Activated naive CD4-positive, alpha-beta T cell treated with anti-CD3 and anti-CD28 coated beads, Interleukin-2, amount 50 U/mL, for 72 hours (primary cell): Measurements from ENCODE around the gene SRPRB. TPM values are rescaled to one million over a fixed set of nuclear protein-coding genes. Genes with fewer than 3 reads are reported as not detected.
"Not testable (repeated sequence)": the region's sequence is repeated elsewhere in the genome, so short reads cannot be mapped to it uniquely, and the experiment has no call there.

Experiments
- ATAC-seq, 2 donors: fragments of 150-1000 bp; cut with Tn5 transposase; 2 replicates each; pipeline ENCODE4 v1.10.0; 2021; ENCODE audit warnings: mild to moderate bottlenecking in 2 of 2, moderate library complexity in 2 of 2
- DNase-seq, 2 donors: peaks; one replicate each; pipeline ENCODE4 v3.0.0; 2021 to 2022; ENCODE audit warnings: low spot score in 2 of 2
- H3K27ac Mint-ChIP-seq, 2 donors: one replicate each; pipeline ENCODE4 v1.8.0; 2022; ENCODE audit warnings: mild to moderate bottlenecking in 2 of 2, mixed read lengths in 2 of 2
- H3K36me3 Mint-ChIP-seq, 2 donors: one replicate each; pipeline ENCODE4 v1.8.0; 2022; ENCODE audit warnings: mixed read lengths in 2 of 2
- H3K9me3 Mint-ChIP-seq, 2 donors: one replicate each; pipeline ENCODE4 v1.8.0; 2022; ENCODE audit warnings: mixed read lengths in 2 of 2
- total RNA-seq, 2 donors: library from RNA; stranded (reverse); gene quantifications; one replicate each; pipeline ENCODE4 v1.2.3, GENCODE V29; 2022

The SRPRB gene
- total RNA-seq, 2 donors from 2014 or later: 30.6 to 50.1 TPM

GRCh38 chr3:133775309-133775708, 30.3 kb upstream of the SRPRB start:
- Mint-ChIP-seq H3K36me3 (no peaks in the 10 kb centered on the region), H3K27ac (no peak overlapping the region), H3K9me3 (no peaks in the 10 kb centered on the region)
- ATAC-seq: no peak
- DNase-seq: no peak

- no peaks in the 10 kb centered on the region for H3K9me3 Mint-ChIP-seq
- ATAC-seq (no peak), DNase-seq (no peak)
- no peaks in the 10 kb centered on the region for H3K36me3 Mint-ChIP-seq
- H3K27ac Mint-ChIP-seq: peak overlapping the region in 1 of 2 donors; percentile 51
Observed at GRCh38 chr3:133775835-133776234, 29.8 kb upstream of the SRPRB start.

- Mint-ChIP-seq H3K9me3 (no peaks in the 10 kb centered on the region), H3K27ac (no peak overlapping the region), H3K36me3 (no peaks in the 10 kb centered on the region)
- no peak for DNase-seq
- ATAC-seq: no peak
Observed at GRCh38 chr3:133776794-133777438, 28.7 kb upstream of the SRPRB start.

- no peaks in the 10 kb centered on the region for H3K36me3 Mint-ChIP-seq
- H3K9me3 Mint-ChIP-seq: no peaks in the 10 kb centered on the region
- DNase-seq (no peak), ATAC-seq (no peak)
- H3K27ac Mint-ChIP-seq: no peak overlapping the region
Observed at GRCh38 chr3:133777807-133778568, 27.6 kb upstream of the SRPRB start.

GRCh38 chr3:133779626-133780203, 25.9 kb upstream of the SRPRB start:
- DNase-seq: no peak
- ATAC-seq: no peak
- Mint-ChIP-seq H3K36me3 (no peaks in the 10 kb centered on the region), H3K9me3 (no peaks in the 10 kb centered on the region), H3K27ac (no peak overlapping the region)

GRCh38 chr3:133780756-133781155, 24.9 kb upstream of the SRPRB start:
- not testable (repeated sequence) for H3K36me3 Mint-ChIP-seq, H3K9me3 Mint-ChIP-seq, DNase-seq, ATAC-seq, H3K27ac Mint-ChIP-seq

GRCh38 chr3:133781570-133781969, 24.0 kb upstream of the SRPRB start:
- Mint-ChIP-seq H3K36me3 (no peaks in the 10 kb centered on the region), H3K9me3 (no peaks in the 10 kb centered on the region), H3K27ac (no peak overlapping the region)
- ATAC-seq (no peak), DNase-seq (no peak)

- Mint-ChIP-seq H3K27ac (no peak overlapping the region), H3K36me3 (no peaks in the 10 kb centered on the region), H3K9me3 (no peaks in the 10 kb centered on the region)
- ATAC-seq (no peak), DNase-seq (no peak)
Observed at GRCh38 chr3:133782454-133782853, 23.2 kb upstream of the SRPRB start.

- no peak for ATAC-seq
- DNase-seq: no peak
Observed at GRCh38 chr3:133783762-133784161, 21.9 kb upstream of the SRPRB start.

GRCh38 chr3:133788024-133788423, 17.6 kb upstream of the SRPRB start:
- Mint-ChIP-seq H3K9me3 (peaks cover 6 to 7% of the 10 kb centered on the region in 2 donors), H3K36me3 (peaks cover 6 to 14% of the 10 kb centered on the region in 2 donors), H3K27ac (no peak overlapping the region)
- DNase-seq: no peak
- no peak for ATAC-seq

More at GRCh38 chr3:133783762-133784161, 21.9 kb upstream of the SRPRB start:
- H3K36me3 Mint-ChIP-seq: no peaks in the 10 kb centered on the region
- H3K9me3 Mint-ChIP-seq: no peaks in the 10 kb centered on the region
- no peak overlapping the region for H3K27ac Mint-ChIP-seq

GRCh38 chr3:133792171-133792763, 13.3 kb upstream of the SRPRB start:
- Mint-ChIP-seq H3K27ac (no peak overlapping the region), H3K9me3 (peaks cover 6 to 7% of the 10 kb centered on the region in 2 donors), H3K36me3 (peaks cover 6 to 16% of the 10 kb centered on the region in 2 donors)
- DNase-seq (no peak), ATAC-seq (no peak)

- peaks cover 5 to 6% of the 10 kb centered on the region in 2 donors for H3K36me3 Mint-ChIP-seq
- ATAC-seq: no peak
Observed at GRCh38 chr3:133797396-133798105, 8.1 kb upstream of the SRPRB start.

GRCh38 chr3:133799794-133800585, 5.6 kb upstream of the SRPRB start:
- DNase-seq: no peak
- peak in 1 of 2 donors; percentile 63 for ATAC-seq
- Mint-ChIP-seq H3K9me3 (no peaks in the 10 kb centered on the region), H3K27ac (no peak overlapping the region), H3K36me3 (no peaks in the 10 kb centered on the region)

More at GRCh38 chr3:133797396-133798105, 8.1 kb upstream of the SRPRB start:
- Mint-ChIP-seq H3K27ac (no peak overlapping the region), H3K9me3 (peaks cover 4 to 5% of the 10 kb centered on the region in 2 donors)
- DNase-seq: no peak

- ATAC-seq (no peak), DNase-seq (no peak)
- Mint-ChIP-seq H3K36me3 (peaks cover 0 to 13% of the 10 kb centered on the region in 2 donors), H3K9me3 (no peaks in the 10 kb centered on the region), H3K27ac (no peak overlapping the region)
Observed at GRCh38 chr3:133803469-133803868, 2.1 kb upstream of the SRPRB start.

- peaks cover 0 to 13% of the 10 kb centered on the region in 2 donors for H3K36me3 Mint-ChIP-seq
- no peak for DNase-seq
- no peak for ATAC-seq
- H3K9me3 Mint-ChIP-seq: no peaks in the 10 kb centered on the region
- H3K27ac Mint-ChIP-seq: peak overlapping the region; percentile 91 to 95
Observed at GRCh38 chr3:133804896-133805295, 719 bp upstream of the SRPRB start.

- DNase-seq (no peak), ATAC-seq (no peak)
- Mint-ChIP-seq H3K9me3 (no peaks in the 10 kb centered on the region), H3K27ac (peak overlapping the region; percentile 91 to 95), H3K36me3 (peaks cover 0 to 13% of the 10 kb centered on the region in 2 donors)
Observed at GRCh38 chr3:133805384-133805701, 272 bp upstream of the SRPRB start.
